Superior temporal gyrus (tissue), 1 donor: ENCODE results near the gene PLD4.
"Not testable (repeated sequence)": the region's sequence is repeated elsewhere in the genome, so short reads cannot be mapped to it uniquely, and the experiment has no call there.

Source experiments
- DNase-seq: peaks from one replicate; pipeline ENCODE4 v3.0.0-alpha.2; 2016; ENCODE audit errors: extremely low spot score

PLD4 gene, protein sequence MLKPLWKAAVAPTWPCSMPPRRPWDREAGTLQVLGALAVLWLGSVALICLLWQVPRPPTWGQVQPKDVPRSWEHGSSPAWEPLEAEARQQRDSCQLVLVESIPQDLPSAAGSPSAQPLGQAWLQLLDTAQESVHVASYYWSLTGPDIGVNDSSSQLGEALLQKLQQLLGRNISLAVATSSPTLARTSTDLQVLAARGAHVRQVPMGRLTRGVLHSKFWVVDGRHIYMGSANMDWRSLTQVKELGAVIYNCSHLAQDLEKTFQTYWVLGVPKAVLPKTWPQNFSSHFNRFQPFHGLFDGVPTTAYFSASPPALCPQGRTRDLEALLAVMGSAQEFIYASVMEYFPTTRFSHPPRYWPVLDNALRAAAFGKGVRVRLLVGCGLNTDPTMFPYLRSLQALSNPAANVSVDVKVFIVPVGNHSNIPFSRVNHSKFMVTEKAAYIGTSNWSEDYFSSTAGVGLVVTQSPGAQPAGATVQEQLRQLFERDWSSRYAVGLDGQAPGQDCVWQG

DNA sequence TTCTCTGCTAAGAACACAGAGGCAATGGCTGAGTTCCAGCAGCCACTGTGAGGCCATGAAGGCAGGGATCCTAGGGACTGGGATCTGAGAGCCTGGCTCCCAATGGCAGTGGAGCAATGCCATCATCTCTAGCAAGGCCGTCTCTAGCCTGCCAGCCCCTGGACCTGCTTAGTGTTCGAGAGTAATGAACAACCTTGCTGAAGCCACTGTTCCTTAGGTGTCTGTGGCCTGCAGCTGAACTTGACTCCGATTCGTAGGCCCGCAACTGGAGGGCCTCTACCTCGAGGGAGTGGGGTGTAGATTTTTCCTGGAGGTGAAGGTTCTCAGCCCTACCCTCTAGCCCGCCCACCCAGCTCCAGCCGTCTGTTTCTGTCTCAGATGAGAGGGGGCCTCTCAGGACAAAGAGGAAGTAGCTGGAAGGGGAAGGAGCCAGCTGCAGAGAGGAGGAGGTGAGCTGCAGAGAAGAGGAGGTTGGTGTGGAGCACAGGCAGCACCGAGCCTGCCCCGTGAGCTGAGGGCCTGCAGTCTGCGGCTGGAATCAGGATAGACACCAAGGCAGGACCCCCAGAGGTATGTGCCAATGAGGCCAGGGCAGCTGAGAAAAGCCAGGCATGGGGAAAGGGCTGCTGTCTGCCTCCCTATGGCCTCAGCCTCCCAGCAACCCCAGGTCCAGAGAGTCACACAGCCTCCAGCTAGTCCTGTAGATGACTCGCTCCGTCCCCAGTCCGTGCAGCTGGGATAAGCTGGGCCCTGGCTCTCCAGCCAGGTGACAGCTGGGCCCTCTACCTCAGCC lies at the start of gene PLD4:
Gene PLD4, plus strand, starts transcription at position 459 of the 793 bp plus-strand sequence. CDS start 2,262 bp downstream, outside the sequence.
- no peak for DNase-seq

DNA sequence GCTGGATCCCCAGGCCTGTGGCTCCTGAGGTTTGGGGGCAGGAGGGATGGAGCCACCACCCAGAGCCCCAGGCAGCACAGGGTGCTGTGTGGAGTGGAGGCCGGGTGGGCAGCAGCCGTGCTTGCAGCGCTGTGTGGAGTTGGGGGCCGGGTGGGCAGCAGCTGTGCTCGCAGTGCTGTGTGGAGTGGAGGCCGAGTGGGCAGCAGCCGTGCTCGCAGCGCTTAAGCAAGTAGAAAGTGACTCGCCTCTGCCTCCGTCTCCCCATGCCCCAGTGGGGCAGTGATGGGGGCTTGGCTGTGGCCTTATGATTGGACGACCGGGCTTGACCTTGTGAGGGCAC lies 49.3 kb upstream of the PLD4 start:
- DNase-seq, result no peak

- no peak for DNase-seq
These were observed 48.9 kb upstream of the PLD4 start for GRCh38 chr14:104875811-104876210.

- no peak for DNase-seq
These were observed 48.4 kb upstream of the PLD4 start for GRCh38 chr14:104876251-104876699.

- DNase-seq, result no peak
These were observed 47.4 kb upstream of the PLD4 start for GRCh38 chr14:104877066-104877805.

DNA sequence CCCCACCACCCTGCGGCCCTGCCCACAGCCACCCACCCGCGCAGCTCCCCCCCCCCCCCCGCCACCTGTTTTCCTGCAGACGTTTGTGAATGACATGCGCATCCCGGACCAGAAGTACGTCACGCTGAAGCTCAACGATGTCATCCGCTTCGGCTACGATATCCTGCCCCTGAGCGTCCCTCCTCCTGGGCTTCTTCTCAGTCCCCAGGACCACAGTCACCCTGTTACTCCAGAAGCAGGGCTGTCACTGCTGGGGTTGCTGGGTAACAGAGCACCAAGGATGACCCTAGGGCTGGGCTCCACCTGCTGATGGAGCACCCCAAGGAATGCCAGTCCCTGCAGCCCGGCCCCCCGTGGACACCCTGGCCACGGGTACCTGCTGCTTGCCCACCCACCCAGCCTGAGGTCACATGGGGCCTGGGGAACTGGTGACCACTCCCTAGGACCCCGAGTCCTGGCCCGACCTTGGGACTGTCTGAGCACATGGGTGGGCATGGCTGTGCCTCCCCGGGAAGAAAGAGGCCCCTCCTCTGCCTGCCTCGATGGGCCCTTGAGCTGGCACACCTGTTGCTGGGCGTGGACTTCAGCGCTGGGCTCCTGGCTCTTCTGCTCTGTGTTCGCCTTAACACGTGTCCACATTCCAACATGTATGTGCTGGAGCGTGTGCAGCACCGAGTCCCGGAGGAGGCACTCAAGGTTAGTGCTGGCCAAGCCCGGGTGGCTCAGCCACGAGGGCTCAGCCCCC lies 46.7 kb upstream of the PLD4 start:
- no peak for DNase-seq

GRCh38 chr14:104878582-104878981 lies 46.1 kb upstream of the PLD4 start:
- no peak for DNase-seq

- DNase-seq, result no peak
These were observed 45.3 kb upstream of the PLD4 start for GRCh38 chr14:104879201-104879982.

DNA sequence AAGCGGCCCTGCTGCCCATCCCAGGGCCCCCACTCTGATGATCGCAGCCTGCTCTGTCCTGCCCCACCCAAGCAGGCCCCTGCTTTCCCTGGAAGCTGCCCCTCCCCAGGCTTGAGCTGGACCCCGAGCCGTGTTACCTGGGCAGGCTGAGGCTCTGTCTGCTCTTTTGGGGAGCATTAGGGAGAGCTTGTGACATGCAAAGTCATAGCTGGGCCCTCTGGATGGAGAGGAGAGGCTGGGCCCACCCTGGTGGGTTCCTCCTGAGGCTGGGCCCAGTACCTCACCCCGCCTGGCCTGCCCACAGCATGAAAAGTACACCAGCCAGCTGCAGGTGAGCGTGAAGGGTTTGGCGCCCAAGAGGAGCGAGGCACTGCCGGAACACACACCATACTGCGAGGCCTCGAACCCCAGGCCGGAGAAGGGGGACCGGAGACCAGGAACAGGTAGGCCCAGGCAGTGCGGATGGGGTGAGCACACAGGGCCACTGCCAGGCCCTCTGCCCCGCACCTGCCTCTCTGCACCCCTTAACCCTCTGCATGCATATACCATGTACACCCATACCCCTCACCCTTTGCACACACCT lies 44.6 kb upstream of the PLD4 start:
- DNase-seq, result no peak

DNA sequence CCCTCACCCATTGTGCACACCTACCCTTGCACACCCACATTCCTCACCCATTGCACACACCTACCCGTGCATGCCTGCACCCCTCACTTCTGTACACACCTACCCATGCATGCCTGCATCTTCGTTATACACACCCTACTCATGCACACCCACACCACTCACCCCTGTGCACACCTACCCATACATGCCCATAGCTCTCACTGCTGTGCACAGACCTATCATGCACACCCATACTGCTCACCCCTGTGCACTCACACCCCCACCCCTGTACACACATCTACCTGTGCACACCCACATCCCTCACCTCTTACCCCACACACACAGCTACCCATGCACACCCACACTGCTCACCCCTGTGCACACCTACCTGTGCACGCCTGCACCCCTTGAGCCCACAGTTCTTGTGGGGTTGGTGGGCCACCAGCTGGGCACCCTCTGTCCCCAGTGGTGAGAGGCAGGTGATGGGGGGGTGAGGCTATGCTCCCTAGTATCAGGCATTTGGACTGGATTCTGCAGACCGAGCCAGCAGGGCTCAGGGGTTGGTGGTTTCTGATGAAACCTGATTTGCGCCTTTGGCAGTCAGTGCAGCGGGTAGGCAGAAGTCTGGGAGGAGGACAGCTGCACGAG lies 44.0 kb upstream of the PLD4 start:
- no peak for DNase-seq

DNA sequence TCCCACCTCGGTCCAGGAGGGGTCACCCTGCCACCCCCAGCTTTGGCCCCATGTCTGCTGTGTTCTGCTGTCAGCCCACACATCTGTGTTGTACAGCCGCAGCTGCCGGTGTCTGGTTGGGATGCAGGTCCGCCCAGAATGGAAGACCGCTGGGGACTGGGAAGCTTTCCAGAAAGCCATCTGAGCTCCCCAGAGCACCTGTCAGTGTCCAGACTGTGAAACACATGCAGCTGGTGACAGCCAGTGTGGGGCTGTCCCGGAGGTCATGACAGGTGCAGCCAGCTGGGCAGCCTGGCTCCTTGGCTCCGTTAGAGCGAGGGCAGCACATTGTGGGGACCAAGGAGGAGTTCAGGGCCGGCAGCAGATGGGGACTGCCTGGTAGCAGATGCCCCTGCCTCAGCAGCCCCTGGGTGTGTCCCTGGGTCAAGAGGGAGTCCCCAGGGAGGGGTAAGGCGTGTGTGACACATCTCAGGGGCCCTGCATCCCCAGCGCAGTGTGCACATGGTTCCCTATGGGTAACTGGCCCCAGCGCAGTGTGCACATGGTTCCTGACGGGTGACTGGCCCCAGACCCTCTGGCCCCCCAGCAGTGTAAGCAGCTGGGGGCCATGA lies 43.2 kb upstream of the PLD4 start:
- no peak for DNase-seq

- no peak for DNase-seq
These were observed 42.2 kb upstream of the PLD4 start for GRCh38 chr14:104882325-104882973.

DNA sequence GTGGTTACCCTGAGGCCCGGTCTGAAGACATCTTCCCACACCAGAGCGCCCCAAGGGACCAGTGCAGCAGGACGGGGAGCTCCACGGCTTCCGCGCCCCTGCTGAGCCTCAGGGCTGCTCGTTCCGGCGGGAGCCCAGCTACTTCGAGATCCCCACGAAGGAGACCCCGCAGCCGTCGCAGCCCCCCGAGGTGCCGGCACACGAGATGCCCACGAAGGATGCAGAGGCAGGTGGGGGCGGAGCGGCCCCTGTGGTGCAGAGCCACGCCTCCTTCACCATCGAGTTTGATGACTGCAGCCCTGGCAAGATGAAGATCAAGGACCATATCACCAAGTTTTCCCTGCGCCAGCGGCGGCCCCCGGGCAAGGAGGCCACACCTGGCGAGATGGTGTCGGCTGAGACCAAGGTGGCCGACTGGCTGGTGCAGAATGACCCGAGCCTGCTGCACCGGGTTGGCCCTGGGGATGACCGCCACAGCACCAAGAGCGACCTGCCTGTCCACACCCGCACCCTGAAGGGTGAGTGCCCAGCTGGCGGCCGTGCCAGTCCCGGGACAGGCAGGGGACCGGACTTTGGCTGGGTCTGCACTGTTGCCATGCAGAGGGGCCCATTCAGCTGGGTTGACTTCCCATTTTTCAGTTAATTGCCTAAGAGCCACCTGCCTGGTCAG lies 41.6 kb upstream of the PLD4 start:
- DNase-seq, result no peak

- DNase-seq, result no peak
These were observed 40.9 kb upstream of the PLD4 start for GRCh38 chr14:104883681-104884361.

- not testable (repeated sequence) for DNase-seq
These were observed 40.3 kb upstream of the PLD4 start for GRCh38 chr14:104884381-104884780.

- no peak for DNase-seq
These were observed 39.4 kb upstream of the PLD4 start for GRCh38 chr14:104885031-104885972.
